Measurements from ENCODE around the gene PRICKLE2. TPM values are rescaled to one million over a fixed set of nuclear protein-coding genes. Genes with fewer than 3 reads are reported as not detected.

Gene PRICKLE2
- total RNA-seq, 1 experiment from 2014 or later = 9.6 TPM

DNA sequence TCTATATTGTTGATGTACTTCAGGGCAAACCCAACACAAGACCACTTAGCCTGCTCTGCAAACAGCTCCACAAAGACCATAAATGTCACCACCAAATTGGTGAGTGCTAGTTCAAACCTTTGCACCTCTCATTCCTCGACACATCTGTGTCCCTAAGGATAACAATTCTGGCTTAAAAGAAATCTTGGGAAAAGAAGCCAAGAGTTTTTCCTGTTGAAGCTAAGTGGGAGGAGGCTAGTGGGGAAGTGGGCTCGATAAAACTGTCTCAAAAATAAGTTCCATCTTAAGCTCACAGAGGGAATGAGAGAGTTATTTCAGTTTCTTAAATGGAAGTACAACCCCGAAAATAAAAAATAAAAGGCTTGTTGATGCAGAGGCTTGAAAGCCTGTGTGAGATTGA lies 40.4 kb upstream of the PRICKLE2 start:
- CTCF ChIA-PET = interaction anchor here (0.6 to 3.9 kb wide), 10 partner anchors 11 to 235 kb away, joined by 3 to 24 read pairs (median 4); no protein-coding TSS in a partner anchor
- POLR2A ChIA-PET = interaction anchor here (0.6 to 5.0 kb wide), 21 partner anchors 11 to 288 kb away, joined by 3 to 71 read pairs (median 8); no protein-coding TSS in a partner anchor
- H3K27me3 Mint-ChIP-seq (ENCODE audit: insufficient read depth, unreplicated experiment) = no peaks in the 10 kb centered on the region
- peak overlapping the region; percentile 86 for H3K4me3 Mint-ChIP-seq (ENCODE audit: unreplicated experiment)
- no TSS peak for BruUV-seq (replicated peaks)
- peaks cover 10% of the 10 kb centered on the region for H3K9me3 Mint-ChIP-seq (ENCODE audit: unreplicated experiment)
- peaks cover 21% of the 10 kb centered on the region for H3K36me3 Mint-ChIP-seq (ENCODE audit: insufficient read depth, unreplicated experiment)
- DNase-seq (ENCODE audit: unreplicated experiment) = no peak
- TF ChIP-seq, protein P1, sequence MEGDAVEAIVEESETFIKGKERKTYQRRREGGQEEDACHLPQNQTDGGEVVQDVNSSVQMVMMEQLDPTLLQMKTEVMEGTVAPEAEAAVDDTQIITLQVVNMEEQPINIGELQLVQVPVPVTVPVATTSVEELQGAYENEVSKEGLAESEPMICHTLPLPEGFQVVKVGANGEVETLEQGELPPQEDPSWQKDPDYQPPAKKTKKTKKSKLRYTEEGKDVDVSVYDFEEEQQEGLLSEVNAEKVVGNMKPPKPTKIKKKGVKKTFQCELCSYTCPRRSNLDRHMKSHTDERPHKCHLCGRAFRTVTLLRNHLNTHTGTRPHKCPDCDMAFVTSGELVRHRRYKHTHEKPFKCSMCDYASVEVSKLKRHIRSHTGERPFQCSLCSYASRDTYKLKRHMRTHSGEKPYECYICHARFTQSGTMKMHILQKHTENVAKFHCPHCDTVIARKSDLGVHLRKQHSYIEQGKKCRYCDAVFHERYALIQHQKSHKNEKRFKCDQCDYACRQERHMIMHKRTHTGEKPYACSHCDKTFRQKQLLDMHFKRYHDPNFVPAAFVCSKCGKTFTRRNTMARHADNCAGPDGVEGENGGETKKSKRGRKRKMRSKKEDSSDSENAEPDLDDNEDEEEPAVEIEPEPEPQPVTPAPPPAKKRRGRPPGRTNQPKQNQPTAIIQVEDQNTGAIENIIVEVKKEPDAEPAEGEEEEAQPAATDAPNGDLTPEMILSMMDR (IDR thresholded peaks at IDR 0.05; ENCODE audit: unreplicated experiment) = no peak
- peak overlapping the region; percentile 90 for H3K27ac Mint-ChIP-seq (ENCODE audit: low read depth, unreplicated experiment)
- peaks cover 35% of the 10 kb centered on the region for H3K4me1 Mint-ChIP-seq (ENCODE audit: insufficient read depth, unreplicated experiment)
- intact Hi-C loops (cut with micrococcal nuclease) = loop anchor here (1.0 to 5.0 kb wide), 8 partner anchors 26 to 243 kb away; partner anchors contain the start of gene PSMD6

DNA sequence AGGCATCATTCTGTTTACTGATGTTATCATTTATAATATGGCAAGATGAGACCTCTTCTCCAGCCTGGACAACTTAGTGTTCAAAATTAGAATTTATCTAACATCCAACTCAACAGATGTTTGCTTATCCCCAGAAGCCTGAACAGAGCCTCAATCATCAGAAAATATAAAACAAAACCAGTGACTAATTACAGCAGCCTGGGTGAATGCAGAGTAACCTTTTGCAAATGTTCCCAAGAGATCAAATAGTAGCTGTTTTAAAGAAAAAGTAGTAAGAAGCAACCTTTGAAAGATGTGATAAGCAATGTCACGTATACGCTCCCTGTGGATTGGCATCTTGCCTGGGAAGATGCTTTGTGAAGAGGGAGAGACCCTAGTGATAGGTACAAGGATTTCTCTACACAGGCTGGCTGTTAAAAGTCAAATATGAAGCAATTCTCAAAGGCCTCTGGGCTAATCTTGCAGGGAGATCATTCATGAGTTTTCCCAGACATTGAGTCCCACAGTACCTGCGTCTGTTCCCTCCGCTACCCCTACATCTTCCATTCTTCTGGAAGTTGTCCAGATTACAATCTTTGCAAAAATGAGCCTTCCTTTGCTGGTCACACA lies 39.3 kb upstream of the PRICKLE2 start:
- peak overlapping the region; percentile 28 for H3K4me3 Mint-ChIP-seq (ENCODE audit: unreplicated experiment)
- CTCF ChIA-PET = interaction anchor here (0.5 to 3.9 kb wide), 6 partner anchors 11 to 303 kb away, joined by 3 to 24 read pairs (median 4); no protein-coding TSS in a partner anchor
- peaks cover 36% of the 10 kb centered on the region for H3K4me1 Mint-ChIP-seq (ENCODE audit: insufficient read depth, unreplicated experiment)
- peak overlapping the region; percentile 90 for H3K27ac Mint-ChIP-seq (ENCODE audit: low read depth, unreplicated experiment)
- no TSS peak for BruUV-seq (replicated peaks)
- no peak for DNase-seq (ENCODE audit: unreplicated experiment)
- peaks cover 7% of the 10 kb centered on the region for H3K9me3 Mint-ChIP-seq (ENCODE audit: unreplicated experiment)
- TF ChIP-seq, protein P1 (IDR thresholded peaks at IDR 0.05; ENCODE audit: unreplicated experiment) = no peak
- no peaks in the 10 kb centered on the region for H3K27me3 Mint-ChIP-seq (ENCODE audit: insufficient read depth, unreplicated experiment)
- POLR2A ChIA-PET = interaction anchor here (0.7 to 5.0 kb wide), 6 partner anchors 11 to 78 kb away, joined by 3 to 71 read pairs (median 18); no protein-coding TSS in a partner anchor
- peaks cover 21% of the 10 kb centered on the region for H3K36me3 Mint-ChIP-seq (ENCODE audit: insufficient read depth, unreplicated experiment)
- intact Hi-C loops (cut with micrococcal nuclease) = loop anchor here (5.0 kb wide), 2 partner anchors 122 to 218 kb away; no protein-coding TSS in a partner anchor

DNA sequence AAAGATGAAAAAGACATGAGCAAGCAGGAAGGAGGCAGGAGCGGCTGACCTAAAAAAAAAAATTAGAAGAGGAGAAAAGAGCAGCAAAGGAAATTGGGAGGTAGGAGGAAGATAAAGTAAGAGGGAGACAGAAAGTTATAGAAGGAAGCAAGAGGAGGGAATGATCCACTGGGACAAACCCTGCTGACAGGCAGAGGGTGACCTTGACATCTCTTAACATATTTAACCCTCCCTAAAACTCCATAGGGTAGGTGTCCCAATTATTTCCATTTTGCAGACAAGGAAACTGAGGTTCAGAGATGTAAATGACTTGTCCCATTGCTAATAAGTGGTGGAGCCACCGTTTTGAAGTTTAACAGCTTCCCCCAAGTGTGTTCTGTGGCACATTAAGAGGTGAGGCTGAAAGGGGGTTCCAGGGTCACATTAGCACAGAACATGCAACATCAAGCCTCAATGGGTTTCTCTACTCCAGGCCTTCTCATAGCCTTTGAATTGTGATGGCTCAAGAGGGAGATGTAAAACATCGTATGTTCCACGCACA lies 37.4 kb upstream of the PRICKLE2 start:
- Mint-ChIP-seq H3K4me1 (ENCODE audit: insufficient read depth, unreplicated experiment) (peaks cover 37% of the 10 kb centered on the region), H3K27me3 (ENCODE audit: insufficient read depth, unreplicated experiment) (no peaks in the 10 kb centered on the region), H3K9me3 (ENCODE audit: unreplicated experiment) (peaks cover 7% of the 10 kb centered on the region), H3K4me3 (ENCODE audit: unreplicated experiment) (no peak overlapping the region), H3K27ac (ENCODE audit: low read depth, unreplicated experiment) (peak overlapping the region; percentile 6), H3K36me3 (ENCODE audit: insufficient read depth, unreplicated experiment) (peaks cover 21% of the 10 kb centered on the region)
- ChIA-PET CTCF (interaction anchor here (0.6 to 2.0 kb wide), 8 partner anchors 47 to 1847 kb away, joined by 3 to 8 read pairs (median 4); no protein-coding TSS in a partner anchor), POLR2A (interaction anchor here (0.7 to 1.1 kb wide), 2 partner anchors 39 to 47 kb away, joined by 3 read pairs; no protein-coding TSS in a partner anchor)
- TF ChIP-seq, protein P1 (IDR thresholded peaks at IDR 0.05; ENCODE audit: unreplicated experiment) = no peak
- intact Hi-C loops (cut with micrococcal nuclease) = no loop called here
- no peak for DNase-seq (ENCODE audit: unreplicated experiment)
- no TSS peak for BruUV-seq (replicated peaks)

DNA sequence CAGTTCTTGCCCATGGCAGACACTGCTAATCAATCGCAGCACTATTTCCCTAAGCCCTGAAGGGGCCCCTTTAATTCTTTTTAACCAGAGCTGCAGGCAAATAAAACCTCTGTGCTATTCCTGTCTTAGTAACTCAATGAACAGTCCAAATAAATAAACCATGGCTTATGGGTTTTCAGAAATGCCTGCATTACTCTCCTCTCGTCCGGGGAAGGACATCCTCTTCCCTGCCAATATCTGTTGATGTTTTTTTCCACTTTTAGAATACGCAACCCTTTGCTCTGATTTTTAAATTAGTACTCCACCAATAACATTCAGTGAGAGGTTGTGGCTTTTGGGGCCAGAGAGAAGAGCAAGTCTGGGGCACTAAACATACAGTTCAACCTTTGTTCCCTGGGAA lies 35.2 kb upstream of the PRICKLE2 start:
- Mint-ChIP-seq H3K27me3 (ENCODE audit: insufficient read depth, unreplicated experiment) (no peaks in the 10 kb centered on the region), H3K36me3 (ENCODE audit: insufficient read depth, unreplicated experiment) (peaks cover 21% of the 10 kb centered on the region), H3K9me3 (ENCODE audit: unreplicated experiment) (peaks cover 7% of the 10 kb centered on the region), H3K27ac (ENCODE audit: low read depth, unreplicated experiment) (no peak overlapping the region), H3K4me1 (ENCODE audit: insufficient read depth, unreplicated experiment) (peaks cover 51% of the 10 kb centered on the region), H3K4me3 (ENCODE audit: unreplicated experiment) (no peak overlapping the region)
- intact Hi-C loops (cut with micrococcal nuclease) = no loop called here
- no peak for DNase-seq (ENCODE audit: unreplicated experiment)
- no TSS peak for BruUV-seq (replicated peaks)
- TF ChIP-seq, protein P1 (IDR thresholded peaks at IDR 0.05; ENCODE audit: unreplicated experiment) = no peak
- POLR2A ChIA-PET = interaction anchor here (1.3 kb wide), 1 partner anchor 54 kb away, joined by 4 read pairs; no protein-coding TSS in a partner anchor
- CTCF ChIA-PET = no interaction called here

All from MCF 10A (cell line).